Measurements from ENCODE around the gene DNAJB8.

GRCh38 chr3:128506754-128507153 is 40.1 kb upstream of the DNAJB8 start:
- no peak for TF ChIP-seq CTCF (IDR thresholded peaks at IDR 0.05)
- no peak for TF ChIP-seq POLR2A (IDR thresholded peaks at IDR 0.05)
